HepG2 (cell line): ENCODE data around the gene RBL1. TPM values are rescaled to one million over a fixed set of nuclear protein-coding genes. Genes with fewer than 3 reads are reported as not detected.
A peak's percentile ranks its signal among the peaks of the same experiment; 100 is the strongest.

Experiments used
- ATF1 ChIP-seq: IDR thresholded peaks from 2 replicates; pipeline ENCODE4 v1.6.1; 2016; ENCODE audit warnings: mild to moderate bottlenecking, control low read depth
- CHD4 ChIP-seq: fragments of 200-600 bp; sonication (generic); IDR thresholded peaks from 2 replicates; pipeline ENCODE4 v1.7.0; 2017; ENCODE audit warnings: mild to moderate bottlenecking, low read length, borderline replicate concordance
- CREB1 ChIP-seq, 2 experiments: fragments of 450-650 bp in 1 of 2; IDR thresholded peaks; 2 replicates each; pipeline ENCODE4 v1.6.1; 2016 to 2017; ENCODE audit warnings: control low read depth in 1 of 2, mild to moderate bottlenecking in 1 of 2, missing compliant biosample characterization in 1 of 2, missing genetic modification characterization in 1 of 2
- DZIP1 ChIP-seq: sonication (generic); formaldehyde crosslinking; IDR thresholded peaks from 2 replicates; pipeline ENCODE4 v1.5.0; 2020; ENCODE audit warnings: mild to moderate bottlenecking, missing genetic modification reagents
- ELF3 ChIP-seq: IDR thresholded peaks from 2 replicates; pipeline ENCODE4 v1.6.1; 2016; ENCODE audit warnings: missing genetic modification reagents, missing compliant biosample characterization
- ELK4 ChIP-seq: sonication (generic); formaldehyde crosslinking; IDR thresholded peaks from 2 replicates; pipeline ENCODE4 v1.9.0; 2021; ENCODE audit warnings: missing genetic modification reagents, borderline replicate concordance
- FOXP4 ChIP-seq: sonication (generic); formaldehyde crosslinking; IDR thresholded peaks from 2 replicates; pipeline ENCODE4 v1.4.0; 2020; ENCODE audit warnings: missing genetic modification reagents
- MBD4 ChIP-seq: IDR thresholded peaks from 2 replicates; pipeline ENCODE4 v1.6.1; 2012; ENCODE audit warnings: low read length, inconsistent platforms, borderline replicate concordance
- NFIC ChIP-seq: IDR thresholded peaks from 2 replicates; pipeline ENCODE4 v1.6.1; 2012; ENCODE audit warnings: mild to moderate bottlenecking, low read length, inconsistent platforms
- SMARCE1 ChIP-seq: fragments of 450-650 bp; IDR thresholded peaks from 2 replicates; pipeline ENCODE4 v1.6.1; 2017; ENCODE audit warnings: borderline replicate concordance
- TERF1 ChIP-seq: sonication (generic); formaldehyde crosslinking; IDR thresholded peaks from 2 replicates; pipeline ENCODE4 v1.8.0; 2022; ENCODE audit warnings: mild to moderate bottlenecking, missing genetic modification reagents, moderate library complexity
- THRA ChIP-seq: sonication (generic); formaldehyde crosslinking; IDR thresholded peaks from 2 replicates; pipeline ENCODE4 v1.4.0; 2020; ENCODE audit warnings: missing genetic modification reagents, borderline replicate concordance
- ZMYM4 ChIP-seq: sonication (generic); formaldehyde crosslinking; IDR thresholded peaks from 2 replicates; pipeline ENCODE4 v1.8.1; 2023; ENCODE audit warnings: mild to moderate bottlenecking, missing genetic modification reagents
- ZNF124 ChIP-seq: sonication (generic); formaldehyde crosslinking; IDR thresholded peaks from 2 replicates; pipeline ENCODE4 v1.4.0; 2020; ENCODE audit warnings: missing genetic modification reagents
- ZNF143 ChIP-seq: sonication (generic); formaldehyde crosslinking; IDR thresholded peaks from 2 replicates; pipeline ENCODE4 v1.4.0; 2020; ENCODE audit warnings: missing genetic modification reagents
- ZNF331 ChIP-seq: sonication (generic); formaldehyde crosslinking; IDR thresholded peaks from 2 replicates; pipeline ENCODE4 v1.4.0; 2020; ENCODE audit warnings: missing genetic modification reagents
- ZNF460 ChIP-seq: sonication (generic); formaldehyde crosslinking; IDR thresholded peaks from 2 replicates; pipeline ENCODE4 v1.5.1; 2020; ENCODE audit warnings: missing genetic modification reagents, mild to moderate bottlenecking, borderline replicate concordance
- ZNF691 ChIP-seq: sonication (generic); formaldehyde crosslinking; IDR thresholded peaks from 2 replicates; pipeline ENCODE4 v1.4.0; 2020; ENCODE audit warnings: missing genetic modification reagents, low read depth, mild to moderate bottlenecking, borderline replicate concordance
- ZNF775 ChIP-seq: sonication (generic); formaldehyde crosslinking; IDR thresholded peaks from 2 replicates; pipeline ENCODE4 v1.4.0; 2020; ENCODE audit warnings: missing genetic modification reagents, mild to moderate bottlenecking, moderate library complexity, borderline replicate concordance
- polyA plus RNA-seq, 8 experiments: library from polyadenylated mRNA; depleted of rRNA in 3 of 8; stranded (reverse) in 7 of 8; unstranded in 1 of 8; fragments of >200 nt; fragmentation: Illumina TruSeq in 4 of 8; extraction: Trizol in 4 of 8; gene quantifications; 2 replicates each; pipeline versions ENCODE4 v1.2.1 to v1.2.3, GENCODE V29; 2011 to 2016; ENCODE audit warnings: low read depth in 4 of 8, missing spikeins in 1 of 8, mixed read lengths in 1 of 8; ENCODE audit not compliant: insufficient read depth in 1 of 8
- total RNA-seq, 5 experiments: library from RNA; depleted of rRNA; stranded (reverse); fragments of >200 nt; fragmentation: Illumina TruSeq; extraction: Trizol; gene quantifications; 2 replicates each; pipeline ENCODE4 v1.2.3, GENCODE V29; 2016; ENCODE audit warnings: low read depth in 1 of 5

Gene RBL1
- total and polyA plus RNA-seq, 2 of the 13 experiments (the other 11 are each of a cell fraction or from before 2014, with no cell fraction given), result 6.0 to 27.5 TPM

- TF ChIP-seq DZIP1 (CRISPR knock-in tag), result peak; percentile 88
- peak; percentile 91; the same call in 1 of the 2 replicates for TF ChIP-seq ZNF691 (CRISPR knock-in tag)
- 0 out of 2 replicates have a peak, but pooled peaks have one; percentile 40 for TF ChIP-seq TERF1
- peak; percentile 89 for TF ChIP-seq CREB1 (IDR thresholded peaks at IDR 0.05)
- TF ChIP-seq CREB1 (CRISPR knock-in tag; IDR thresholded peaks at IDR 0.05), result peak; percentile 95
- no peak; the same call in 1 of the 2 replicates for TF ChIP-seq ZNF460 (CRISPR knock-in tag)
- no peak for TF ChIP-seq SMARCE1
- 0 out of 2 replicates have a peak, but pooled peaks have one; percentile 84 for TF ChIP-seq NFIC
- TF ChIP-seq MBD4, result no peak
- peak; percentile 84 for TF ChIP-seq ZNF331 (CRISPR knock-in tag)
- TF ChIP-seq ZNF775 (CRISPR knock-in tag), result peak; percentile 91
- TF ChIP-seq ZNF143 (CRISPR knock-in tag), result peak; percentile 98
- peak; percentile 77; the same call in 1 of the 2 replicates for TF ChIP-seq CHD4
- TF ChIP-seq FOXP4 (CRISPR knock-in tag), result peak; percentile 66
- TF ChIP-seq ELK4, result peak; percentile 97
- peak; percentile 93 for TF ChIP-seq ATF1 (CRISPR knock-in tag)
- peak; percentile 82 for TF ChIP-seq THRA (CRISPR knock-in tag)
- peak; percentile 54 for TF ChIP-seq ELF3 (CRISPR knock-in tag)
- TF ChIP-seq ZMYM4 (CRISPR knock-in tag), result peak; percentile 78
- peak; percentile 98 for TF ChIP-seq ZNF124
Observed at GRCh38 chr20:37095599-37096414, at the start of gene RBL1 (continued).
